HG03342 (cell line): ENCODE data around the gene EDC3.
A peak's percentile ranks its signal among the peaks of the same experiment; 100 is the strongest.

Source experiments
- ATAC-seq: cut with Tn5 transposase; IDR thresholded peaks from one replicate; pipeline ENCODE4 v1.9.1; 2021; ENCODE audit warnings: mild to moderate bottlenecking, moderate library complexity; ENCODE audit not compliant: unreplicated experiment

The EDC3 gene

GRCh38 chr15:74626752-74627692, 68.8 kb downstream of the EDC3 start:
- ATAC-seq: peak; percentile 50

DNA sequence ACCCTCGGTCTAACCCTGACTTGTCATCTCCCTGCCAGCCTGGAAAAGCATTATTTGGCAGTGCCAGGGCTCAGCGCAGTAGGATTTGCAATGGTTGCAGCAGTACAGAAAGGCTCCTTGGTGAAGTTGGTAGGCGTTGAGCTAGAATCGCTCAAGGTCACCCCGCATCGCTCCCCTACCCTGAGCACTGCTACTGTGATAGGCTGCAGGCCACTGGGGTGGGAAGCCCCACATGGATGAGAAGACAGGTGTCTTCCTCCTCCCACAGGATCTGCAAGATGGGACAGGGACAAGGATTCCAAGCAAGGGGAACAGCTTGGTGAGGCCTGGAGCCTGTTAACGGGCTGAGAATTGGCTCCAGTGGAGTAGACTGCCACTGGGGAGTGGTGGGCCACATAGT, 69.5 kb downstream of the EDC3 start:
- no peak for ATAC-seq

GRCh38 chr15:74625693-74626092, 70.1 kb downstream of the EDC3 start:
- no peak for ATAC-seq

- ATAC-seq: no peak
Observed at GRCh38 chr15:74624020-74624602, 71.7 kb downstream of the EDC3 start.

GRCh38 chr15:74622758-74623157, 73.1 kb downstream of the EDC3 start:
- ATAC-seq: no peak

DNA sequence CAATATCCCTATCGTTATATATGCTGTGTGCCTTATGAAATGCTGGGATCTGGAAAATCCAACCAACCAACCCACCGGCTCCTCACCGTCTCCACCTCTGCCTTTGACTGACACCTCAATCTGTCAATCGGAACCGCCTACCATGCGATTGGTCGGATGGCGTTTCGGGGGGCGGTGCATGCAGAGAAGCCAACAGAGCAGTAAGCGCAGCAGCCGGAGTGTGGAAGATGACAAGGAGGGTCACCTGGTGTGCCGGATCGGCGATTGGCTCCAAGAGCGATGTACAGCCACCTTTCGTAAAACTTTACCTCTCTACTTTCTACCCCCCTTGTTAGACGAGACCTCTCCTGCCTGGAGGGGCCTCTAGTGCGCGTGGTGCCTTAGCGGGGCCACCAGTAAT, 73.9 kb downstream of the EDC3 start:
- ATAC-seq: no peak

- no peak for ATAC-seq
Observed at GRCh38 chr15:74621546-74621920, 74.3 kb downstream of the EDC3 start.

- no peak for ATAC-seq
Observed at GRCh38 chr15:74620636-74621545, 74.9 kb downstream of the EDC3 start.

- ATAC-seq: no peak
Observed at GRCh38 chr15:74619916-74620635, 75.7 kb downstream of the EDC3 start.

GRCh38 chr15:74618841-74619596, 76.8 kb downstream of the EDC3 start:
- no peak for ATAC-seq

- no peak for ATAC-seq
Observed at GRCh38 chr15:74616996-74617395, 78.8 kb downstream of the EDC3 start.

DNA sequence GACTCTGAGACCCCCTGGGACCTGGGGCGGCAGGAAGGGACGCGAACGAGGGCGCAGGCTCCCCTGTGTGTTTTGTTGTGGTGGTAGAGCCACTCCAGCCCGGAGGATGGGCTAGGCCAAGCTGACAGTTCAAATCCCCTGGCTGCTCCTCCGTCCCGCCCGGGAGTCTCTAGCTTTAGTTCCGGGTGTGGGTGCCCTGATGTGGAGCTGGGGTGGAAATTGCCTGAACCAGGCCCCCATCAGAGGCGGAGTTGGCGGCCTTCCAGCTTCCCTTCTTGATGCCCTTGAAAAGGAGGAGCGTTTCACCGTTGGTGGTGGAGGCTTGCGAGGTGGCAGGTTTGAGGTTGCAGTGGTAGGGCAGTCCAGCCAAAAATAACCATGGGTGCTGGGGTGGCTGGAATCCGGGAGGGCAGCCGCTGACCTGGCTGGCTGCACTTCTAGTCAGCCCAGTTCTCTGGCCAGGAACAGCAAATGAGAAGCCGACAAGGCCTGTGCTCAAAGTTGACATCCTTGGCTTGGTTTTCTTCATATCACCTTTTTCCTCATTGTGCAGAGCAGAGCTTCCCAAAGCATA, 79.4 kb downstream of the EDC3 start:
- ATAC-seq: no peak

DNA sequence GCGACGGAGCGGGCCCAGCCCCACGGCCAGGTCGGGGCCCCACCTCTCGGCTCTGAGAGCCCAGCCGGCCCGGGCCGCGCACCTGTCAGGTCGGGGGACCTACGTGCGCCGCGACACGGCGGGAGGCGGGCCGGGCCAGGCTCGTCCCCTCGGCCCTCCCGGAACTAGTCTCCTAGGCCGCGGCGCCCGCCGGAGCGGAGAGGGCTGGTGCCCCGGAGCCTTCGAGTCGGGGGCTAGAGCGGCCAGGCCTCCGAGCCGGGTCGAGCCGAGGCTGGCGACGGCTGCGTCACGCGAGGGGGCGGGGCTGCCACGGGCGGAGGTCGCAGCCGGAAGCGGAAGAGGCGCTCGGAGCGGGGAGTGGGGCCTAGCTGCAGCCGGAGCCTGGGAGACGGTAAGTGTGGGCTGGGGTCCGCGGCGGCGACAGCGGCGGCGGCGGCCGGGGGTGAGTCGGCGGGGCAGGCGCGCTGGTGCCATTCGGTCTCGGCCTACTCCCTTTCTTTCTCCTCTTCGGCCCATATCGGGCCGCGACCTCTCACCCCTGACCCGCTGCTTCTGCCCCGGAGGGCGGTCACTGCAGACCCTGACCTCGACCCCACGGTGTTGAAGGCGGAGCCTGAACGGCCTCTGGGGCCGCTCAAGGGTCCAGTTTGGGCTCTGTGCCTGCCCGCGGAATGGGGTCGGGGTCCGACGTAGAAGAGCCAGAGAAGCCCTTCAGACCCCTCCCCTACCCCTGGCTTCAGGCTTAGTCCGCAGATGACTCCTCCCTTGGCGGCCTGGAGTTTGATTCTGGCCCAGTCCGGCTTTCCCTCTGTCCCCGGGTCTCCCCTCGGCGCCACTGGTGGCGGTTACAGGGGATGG, 80.1 kb downstream of the EDC3 start, which contains the start of gene CLK3:
Gene CLK3, plus strand, starts transcription at position 329 of the 858 bp plus-strand sequence. CDS start 3,361 bp downstream, outside the sequence.
- peak; percentile 83 for ATAC-seq

- ATAC-seq: peak; percentile 45
Observed at GRCh38 chr15:74614744-74615507, 80.9 kb downstream of the EDC3 start.

GRCh38 chr15:74613953-74614743, 81.7 kb downstream of the EDC3 start:
- no peak for ATAC-seq

DNA sequence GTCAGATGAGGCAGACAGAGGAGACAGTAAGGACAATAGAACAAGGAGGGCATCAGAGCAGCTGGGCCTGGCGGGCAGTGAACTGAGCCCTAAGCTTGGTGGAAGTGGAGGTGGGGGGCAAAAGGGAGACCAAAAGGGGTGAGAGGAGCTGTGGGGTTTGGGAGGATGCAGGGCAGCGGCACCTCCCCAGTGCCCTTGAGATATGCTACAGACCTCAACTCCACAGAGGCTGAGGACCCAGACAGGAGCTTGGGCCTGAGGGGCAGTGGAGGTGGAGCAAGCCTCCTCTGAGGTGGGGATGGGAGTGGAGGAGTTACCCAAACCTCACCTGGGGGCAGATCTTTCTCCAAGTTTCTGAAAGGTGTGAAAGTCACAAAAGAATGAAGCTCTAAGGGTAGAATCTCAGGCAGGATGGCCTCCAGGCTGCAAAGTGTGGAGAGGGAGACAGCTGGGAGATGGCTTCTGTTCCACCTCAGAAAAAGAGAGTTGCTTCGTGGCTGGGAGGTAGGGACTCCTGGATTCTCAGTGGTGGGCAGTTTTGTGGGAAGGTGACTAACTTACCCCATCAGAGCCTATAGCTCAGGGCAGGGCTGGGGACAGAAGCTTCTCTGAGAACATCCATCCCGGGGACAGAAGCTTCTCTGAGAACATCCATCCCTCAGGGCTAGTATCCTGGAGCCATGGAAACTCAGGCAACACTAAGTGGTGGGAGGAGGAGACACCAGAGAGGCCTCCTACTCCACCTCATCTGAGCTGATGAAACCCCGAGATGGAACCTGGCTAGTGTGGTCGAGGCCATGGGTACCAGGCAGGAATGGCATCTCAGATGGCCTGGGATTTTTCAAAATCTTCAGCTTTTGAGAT, 82.5 kb downstream of the EDC3 start:
- ATAC-seq: no peak
